Stimulated activated effector memory CD8-positive, alpha-beta T cell treated with anti-CD3 and anti-CD28 coated beads, Interleukin-12 subunit alpha, Interleukin-12 subunit beta, amount 100 ng/mL, for 72 hours (primary cell): ENCODE results near the gene FXYD6.
"Not testable (repeated sequence)": the region's sequence is repeated elsewhere in the genome, so short reads cannot be mapped to it uniquely, and the experiment has no call there.

Experiments used
- ATAC-seq: fragments of 150-1000 bp; cut with Tn5 transposase; 2 replicates; pipeline ENCODE4 v1.10.0; 2021
- DNase-seq, 2 donors: peaks; one replicate each; pipeline ENCODE4 v3.0.0; 2021 to 2022; ENCODE audit warnings: low spot score in 2 of 2
- H3K27ac Mint-ChIP-seq: one replicate; pipeline ENCODE4 v1.8.0; 2022; ENCODE audit warnings: mild to moderate bottlenecking, mixed read lengths
- H3K36me3 Mint-ChIP-seq: one replicate; pipeline ENCODE4 v1.8.0; 2022; ENCODE audit warnings: mild to moderate bottlenecking, mixed read lengths
- H3K4me1 Mint-ChIP-seq: one replicate; pipeline ENCODE4 v1.8.0; 2022; ENCODE audit warnings: mixed read lengths
- H3K4me3 Mint-ChIP-seq: one replicate; pipeline ENCODE4 v1.8.0; 2022; ENCODE audit warnings: mild to moderate bottlenecking, mixed read lengths
- H3K9me3 Mint-ChIP-seq: one replicate; pipeline ENCODE4 v1.8.0; 2022; ENCODE audit warnings: mixed read lengths

Gene FXYD6

GRCh38 chr11:117818041-117818873, 58.2 kb downstream of the FXYD6 start:
- Mint-ChIP-seq H3K4me3 (peak overlapping the region; percentile 76), H3K36me3 (peaks cover 36% of the 10 kb centered on the region), H3K27ac (peak overlapping the region; percentile 99), H3K9me3 (no peaks in the 10 kb centered on the region), H3K4me1 (peaks cover 75% of the 10 kb centered on the region)
- peak; percentile 62 for ATAC-seq
- DNase-seq, result peak; percentile 48 to 85

- ATAC-seq (peak; percentile 59), DNase-seq (peak; percentile 94 to 98)
- Mint-ChIP-seq H3K4me3 (peak overlapping the region; percentile 76), H3K27ac (peak overlapping the region; percentile 99), H3K36me3 (peaks cover 38% of the 10 kb centered on the region), H3K9me3 (no peaks in the 10 kb centered on the region), H3K4me1 (peaks cover 79% of the 10 kb centered on the region)
Measured at GRCh38 chr11:117817368-117818040, 59.0 kb downstream of the FXYD6 start.

GRCh38 chr11:117816846-117817367, 59.6 kb downstream of the FXYD6 start:
- Mint-ChIP-seq H3K4me3 (peak overlapping the region; percentile 76), H3K4me1 (peaks cover 80% of the 10 kb centered on the region), H3K9me3 (no peaks in the 10 kb centered on the region), H3K36me3 (peaks cover 38% of the 10 kb centered on the region), H3K27ac (peak overlapping the region; percentile 99)
- DNase-seq (no peak), ATAC-seq (no peak)

GRCh38 chr11:117816151-117816741, 60.2 kb downstream of the FXYD6 start:
- peak overlapping the region; percentile 99 for H3K27ac Mint-ChIP-seq

GRCh38 chr11:117815262-117815803, 61.1 kb downstream of the FXYD6 start:
- H3K4me1 Mint-ChIP-seq, result peaks cover 90% of the 10 kb centered on the region
- peak; percentile 55 to 88 for DNase-seq
- ATAC-seq, result peak; percentile 83
- H3K9me3 Mint-ChIP-seq, result no peaks in the 10 kb centered on the region
- peak overlapping the region; percentile 76 for H3K4me3 Mint-ChIP-seq
- H3K36me3 Mint-ChIP-seq, result peaks cover 38% of the 10 kb centered on the region
- peak overlapping the region; percentile 99 for H3K27ac Mint-ChIP-seq

More at GRCh38 chr11:117816151-117816741, 60.2 kb downstream of the FXYD6 start:
- Mint-ChIP-seq H3K9me3 (no peaks in the 10 kb centered on the region), H3K4me1 (peaks cover 81% of the 10 kb centered on the region), H3K36me3 (peaks cover 38% of the 10 kb centered on the region), H3K4me3 (peak overlapping the region; percentile 76)
- DNase-seq, result no peak
- ATAC-seq, result no peak

GRCh38 chr11:117814766-117815261, 61.6 kb downstream of the FXYD6 start:
- DNase-seq (peak; percentile 72 to 92), ATAC-seq (peak; percentile 75)
- Mint-ChIP-seq H3K4me1 (peaks cover 95% of the 10 kb centered on the region), H3K9me3 (no peaks in the 10 kb centered on the region), H3K27ac (peak overlapping the region; percentile 99), H3K4me3 (peak overlapping the region; percentile 76), H3K36me3 (peaks cover 38% of the 10 kb centered on the region)

GRCh38 chr11:117814204-117814765, 62.2 kb downstream of the FXYD6 start:
- Mint-ChIP-seq H3K36me3 (peaks cover 38% of the 10 kb centered on the region), H3K9me3 (no peaks in the 10 kb centered on the region), H3K4me1 (peaks cover 99% of the 10 kb centered on the region), H3K4me3 (peak overlapping the region; percentile 76), H3K27ac (peak overlapping the region; percentile 99)
- DNase-seq, result no peak
- ATAC-seq, result no peak

GRCh38 chr11:117810056-117810451, 66.4 kb downstream of the FXYD6 start:
- H3K9me3 Mint-ChIP-seq, ATAC-seq, DNase-seq: not testable (repeated sequence)
- peaks cover 11% of the 10 kb centered on the region for H3K36me3 Mint-ChIP-seq
- peaks cover 67% of the 10 kb centered on the region for H3K4me1 Mint-ChIP-seq
- peak overlapping the region; percentile 8 for H3K27ac Mint-ChIP-seq
- H3K4me3 Mint-ChIP-seq, result peak overlapping the region; percentile 1

- H3K4me1 Mint-ChIP-seq, result peaks cover 61% of the 10 kb centered on the region
- peak overlapping the region; percentile 1 for H3K4me3 Mint-ChIP-seq
- H3K27ac Mint-ChIP-seq, result peak overlapping the region; percentile 8
- no peaks in the 10 kb centered on the region for H3K9me3 Mint-ChIP-seq
- peaks cover 6% of the 10 kb centered on the region for H3K36me3 Mint-ChIP-seq
- ATAC-seq (peak; percentile 87), DNase-seq (peak in 1 of 2 donors; percentile 65)
Measured at GRCh38 chr11:117809236-117810055, 67.0 kb downstream of the FXYD6 start.

- Mint-ChIP-seq H3K9me3 (no peaks in the 10 kb centered on the region), H3K4me3 (peak overlapping the region; percentile 1), H3K27ac (peak overlapping the region; percentile 8), H3K36me3 (peaks cover 6% of the 10 kb centered on the region), H3K4me1 (peaks cover 55% of the 10 kb centered on the region)
- ATAC-seq (no peak), DNase-seq (no peak)
Measured at GRCh38 chr11:117808784-117809183, 67.7 kb downstream of the FXYD6 start.

- no peak overlapping the region for H3K27ac Mint-ChIP-seq
- peak; percentile 64 for ATAC-seq
- no peaks in the 10 kb centered on the region for H3K9me3 Mint-ChIP-seq
- no peak overlapping the region for H3K4me3 Mint-ChIP-seq
- H3K36me3 Mint-ChIP-seq, result no peaks in the 10 kb centered on the region
- peaks cover 44% of the 10 kb centered on the region for H3K4me1 Mint-ChIP-seq
- peak; percentile 75 to 87 for DNase-seq
Measured at GRCh38 chr11:117807482-117808327, 68.8 kb downstream of the FXYD6 start.

- Mint-ChIP-seq H3K36me3 (no peaks in the 10 kb centered on the region), H3K9me3 (no peaks in the 10 kb centered on the region), H3K4me1 (peaks cover 35% of the 10 kb centered on the region), H3K4me3 (no peak overlapping the region), H3K27ac (no peak overlapping the region)
- ATAC-seq (no peak), DNase-seq (no peak)
Measured at GRCh38 chr11:117806846-117807245, 69.6 kb downstream of the FXYD6 start.

- H3K27ac Mint-ChIP-seq, result no peak overlapping the region
- no peaks in the 10 kb centered on the region for H3K36me3 Mint-ChIP-seq
- H3K4me1 Mint-ChIP-seq, result peaks cover 17% of the 10 kb centered on the region
- H3K4me3 Mint-ChIP-seq, result no peak overlapping the region
- ATAC-seq (no peak), DNase-seq (no peak)
- H3K9me3 Mint-ChIP-seq, result no peaks in the 10 kb centered on the region
Measured at GRCh38 chr11:117805045-117805444, 71.4 kb downstream of the FXYD6 start.
